GM21390 (cell line): ENCODE results near the gene TSPAN8.
"Not testable (repeated sequence)": the region's sequence is repeated elsewhere in the genome, so short reads cannot be mapped to it uniquely, and the experiment has no call there.

Experiments
- ATAC-seq: cut with Tn5 transposase; IDR thresholded peaks from one replicate; pipeline ENCODE4 v1.9.1; 2021; ENCODE audit not compliant: unreplicated experiment

TSPAN8 gene

GRCh38 chr12:71157601-71158233 lies at the start of gene TSPAN8:
Gene TSPAN8 (minus strand): TSS chr12:71157999. CDS start chr12:71157678, 321 bp downstream.
- ATAC-seq, result no peak

GRCh38 chr12:71201136-71201679 lies 43.4 kb upstream of the TSPAN8 start:
- no peak for ATAC-seq

DNA sequence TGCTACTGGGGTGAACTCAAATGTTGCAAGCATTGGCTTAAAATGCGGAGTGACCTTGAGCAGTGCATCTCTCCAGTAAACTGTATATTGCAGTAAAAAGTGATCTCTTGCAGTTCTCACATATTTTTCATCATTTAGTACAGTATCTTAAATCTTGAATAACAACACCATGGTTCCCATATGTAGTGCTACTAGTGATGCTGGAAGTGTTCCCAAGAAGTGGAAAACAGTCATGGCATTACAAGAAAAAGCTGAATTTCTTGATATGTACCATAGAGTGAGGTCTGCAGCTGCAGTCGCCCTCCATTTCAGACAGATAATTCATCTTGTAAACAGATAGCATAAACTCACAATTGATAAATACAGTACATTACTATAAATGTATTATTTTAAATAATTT lies 42.9 kb upstream of the TSPAN8 start:
- ATAC-seq, result no peak

GRCh38 chr12:71197460-71197859 lies 39.7 kb upstream of the TSPAN8 start:
- ATAC-seq, result no peak

- no peak for ATAC-seq
Measured at GRCh38 chr12:71195338-71195896, 37.6 kb upstream of the TSPAN8 start.

GRCh38 chr12:71194657-71195056 lies 36.9 kb upstream of the TSPAN8 start:
- no peak for ATAC-seq

GRCh38 chr12:71193041-71193440 lies 35.2 kb upstream of the TSPAN8 start:
- no peak for ATAC-seq

DNA sequence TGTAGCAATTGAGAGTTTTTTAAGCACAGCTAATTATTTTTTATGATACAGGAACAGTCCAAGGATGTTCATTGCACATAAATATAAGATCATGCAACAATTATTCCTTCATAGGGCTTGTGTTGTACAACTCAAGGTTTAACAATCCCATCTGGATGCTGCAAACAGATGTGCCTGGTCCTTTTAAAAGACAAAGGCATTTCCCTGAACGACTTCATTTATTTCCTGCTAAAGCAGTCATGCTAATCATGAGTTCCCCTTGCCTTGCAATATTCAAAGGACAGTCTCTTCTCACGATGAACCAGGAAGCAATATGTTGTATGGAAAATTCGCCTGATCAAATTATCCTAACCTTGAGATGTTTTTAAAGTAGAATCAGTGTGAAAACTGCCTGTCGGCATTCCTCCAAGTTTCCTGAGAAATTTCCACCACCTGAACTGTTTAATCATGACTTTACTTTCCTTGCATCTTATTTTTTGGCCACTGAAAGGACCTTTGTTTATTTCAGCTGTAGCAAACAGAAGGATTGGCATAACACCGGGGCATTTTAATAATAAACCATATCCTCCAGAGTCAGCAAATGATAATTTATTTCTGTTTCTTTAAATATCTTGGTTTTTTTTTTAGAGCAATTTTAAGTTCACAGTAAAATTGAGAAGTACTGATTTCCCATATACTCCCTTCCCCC lies 33.9 kb upstream of the TSPAN8 start:
- ATAC-seq, result no peak

GRCh38 chr12:71190822-71191221 lies 33.0 kb upstream of the TSPAN8 start:
- ATAC-seq, result no peak

DNA sequence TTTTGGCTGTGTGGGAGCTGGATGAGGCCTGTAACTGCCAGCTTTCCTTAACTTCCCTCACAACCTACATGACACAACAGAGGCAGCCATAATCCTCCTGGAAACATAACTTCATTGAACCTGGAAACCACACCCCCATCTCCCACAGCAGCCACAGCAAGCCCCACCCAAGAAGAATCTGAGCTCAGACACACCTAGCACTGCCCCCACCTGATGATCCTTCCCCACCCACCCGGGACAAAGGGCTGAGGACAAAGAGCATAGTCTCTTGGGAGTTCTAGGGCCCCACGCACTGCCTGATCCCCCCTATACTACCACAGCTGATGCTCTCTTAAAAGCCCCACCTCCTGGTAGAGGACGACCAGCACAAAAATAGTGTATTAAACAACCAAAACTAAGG lies 29.6 kb upstream of the TSPAN8 start:
- no peak for ATAC-seq

- ATAC-seq, result no peak
Measured at GRCh38 chr12:71186571-71187288, 28.9 kb upstream of the TSPAN8 start.

DNA sequence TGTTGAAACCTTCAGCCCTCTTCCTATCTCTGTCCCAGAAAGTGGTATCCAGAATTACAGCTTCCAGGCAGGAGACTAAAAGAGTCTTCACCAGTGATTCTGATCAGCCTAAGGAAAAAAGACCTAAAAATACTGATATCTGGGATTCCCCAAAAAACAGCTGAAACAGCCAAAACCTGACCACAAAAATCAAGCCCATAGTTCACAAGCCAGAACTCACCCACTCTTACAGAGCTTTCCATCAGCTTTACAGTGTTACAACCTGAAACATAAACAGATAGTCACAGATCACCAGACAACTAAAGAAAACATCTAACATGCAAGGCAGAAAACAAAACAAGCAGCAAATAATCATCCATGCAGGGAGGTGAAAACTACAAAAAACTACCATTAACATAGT lies 26.0 kb upstream of the TSPAN8 start:
- no peak for ATAC-seq

DNA sequence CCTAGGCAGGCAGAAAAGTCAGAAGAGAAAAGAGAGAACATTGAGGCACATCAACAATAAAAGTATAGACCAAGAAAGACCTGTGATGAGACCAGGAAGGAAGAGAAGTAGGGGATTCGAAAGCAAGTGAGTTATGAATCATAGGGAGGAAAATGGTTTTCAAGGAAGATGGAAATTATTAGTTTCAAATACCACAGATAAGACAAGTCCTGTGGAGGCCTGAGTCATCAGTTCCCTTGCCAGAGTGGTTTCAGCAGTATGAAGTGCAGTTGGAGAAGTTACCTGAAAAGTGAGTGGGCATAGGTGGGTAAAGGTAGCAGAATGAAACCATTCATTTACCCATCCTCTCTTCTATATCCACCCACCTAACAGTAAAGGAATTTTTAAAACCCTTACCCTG lies 25.2 kb upstream of the TSPAN8 start:
- no peak for ATAC-seq

- no peak for ATAC-seq
Measured at GRCh38 chr12:71178162-71178561, 20.4 kb upstream of the TSPAN8 start.

DNA sequence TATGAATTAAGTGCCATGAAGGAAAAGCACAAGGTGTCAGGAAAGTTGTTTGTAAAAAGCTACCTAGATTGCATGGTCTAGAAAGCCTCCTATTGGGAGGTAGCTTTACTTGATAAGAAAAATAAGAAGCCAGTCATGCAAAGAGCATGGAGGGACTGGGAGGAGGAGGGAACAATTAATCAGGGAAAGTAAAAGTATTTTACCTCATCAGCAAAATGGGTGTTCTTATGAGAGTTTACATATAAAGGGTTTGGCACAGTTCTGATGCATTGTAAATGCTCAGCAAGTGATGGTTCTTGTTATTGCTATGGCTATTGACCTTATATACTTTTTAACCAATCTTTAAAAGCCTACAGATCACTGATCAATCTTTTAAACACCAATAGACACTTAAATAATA lies 17.0 kb upstream of the TSPAN8 start:
- no peak for ATAC-seq

GRCh38 chr12:71174146-71174545 lies 16.3 kb upstream of the TSPAN8 start:
- no peak for ATAC-seq

- ATAC-seq, result no peak
Measured at GRCh38 chr12:71170456-71170855, 12.7 kb upstream of the TSPAN8 start.

GRCh38 chr12:71169286-71169685 lies 11.5 kb upstream of the TSPAN8 start:
- ATAC-seq, result no peak

DNA sequence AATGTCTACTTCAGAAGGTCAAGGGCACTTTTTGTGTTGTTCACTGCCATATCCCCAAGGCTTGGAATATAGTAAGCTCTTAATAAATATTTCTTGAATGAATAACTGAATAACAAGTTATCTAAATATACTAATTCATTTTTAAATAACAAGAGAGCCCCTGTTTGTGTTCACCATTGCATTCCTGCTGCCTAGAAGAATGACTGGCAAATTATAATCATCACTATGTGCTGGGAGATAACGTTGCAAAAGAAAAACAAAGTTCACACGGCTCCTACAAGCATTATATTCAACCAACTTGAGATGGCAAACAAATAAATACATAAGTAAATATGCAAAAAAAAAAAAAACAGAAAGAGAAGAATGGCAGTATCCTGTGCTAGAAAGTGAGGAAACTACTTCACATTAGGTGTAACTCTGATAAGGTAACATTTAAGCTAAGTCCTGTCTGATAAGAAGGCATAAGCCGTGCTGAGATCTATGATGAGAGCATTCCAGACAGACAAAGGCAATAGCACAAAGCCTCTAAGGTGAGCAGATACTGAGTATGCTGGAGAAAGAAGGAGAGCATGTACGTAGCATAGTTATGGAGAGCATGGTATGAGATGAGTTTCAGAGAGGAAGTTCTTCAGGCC lies 9.2 kb upstream of the TSPAN8 start:
- ATAC-seq, result no peak

DNA sequence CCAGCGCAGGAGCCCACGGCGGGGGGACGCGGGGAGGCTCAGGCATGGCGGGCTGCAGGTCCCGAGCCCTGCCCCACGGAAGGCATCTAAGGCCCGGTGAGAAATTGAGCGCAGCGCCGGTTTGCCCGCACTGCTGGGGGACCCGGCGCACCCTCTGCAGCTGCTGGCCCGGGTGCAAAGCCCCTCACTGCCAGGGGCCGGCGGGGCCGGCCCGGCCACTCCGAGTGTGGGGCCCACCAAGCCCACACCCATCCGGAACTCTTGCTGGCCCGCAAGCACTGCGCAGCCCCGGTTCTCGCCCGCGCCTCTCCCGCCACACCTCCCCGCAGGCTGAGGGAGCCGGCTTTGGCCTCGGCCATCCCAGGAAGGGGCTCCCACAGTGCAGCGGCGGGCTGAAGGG lies 8.5 kb upstream of the TSPAN8 start:
- ATAC-seq, result no peak

- not testable (repeated sequence) for ATAC-seq
Measured at GRCh38 chr12:71165780-71166179, 8.0 kb upstream of the TSPAN8 start.
